Activated naive CD4-positive, alpha-beta T cell treated with anti-CD3 and anti-CD28 coated beads for 36 hours (primary cell): ENCODE measurements around the gene COL19A1. TPM values are rescaled to one million over a fixed set of nuclear protein-coding genes. Genes with fewer than 3 reads are reported as not detected.
"Not testable (repeated sequence)": the region's sequence is repeated elsewhere in the genome, so short reads cannot be mapped to it uniquely, and the experiment has no call there.

Source experiments
- CTCF ChIA-PET: fragments of 350-600 bp; sonication (Branson Sonifier 250); formaldehyde crosslinking; loops from one replicate; lab custom pipeline; 2021; ENCODE audit warnings: antibody characterized with exemption; lab: Charles Lee
- DNase-seq: peaks from one replicate; pipeline ENCODE4 v3.0.0-alpha.2; 2020
- H3K27ac Mint-ChIP-seq: one replicate; pipeline ENCODE4 v1.8.0; 2021; ENCODE audit warnings: mild to moderate bottlenecking, mixed read lengths
- H3K27me3 Mint-ChIP-seq: one replicate; pipeline ENCODE4 v1.8.0; 2021; ENCODE audit warnings: low read depth, mixed read lengths
- H3K36me3 Mint-ChIP-seq: one replicate; pipeline ENCODE4 v1.8.0; 2021; ENCODE audit warnings: low read depth, mixed read lengths
- H3K4me1 Mint-ChIP-seq: one replicate; pipeline ENCODE4 v1.8.0; 2021; ENCODE audit warnings: low read depth, mixed read lengths
- H3K4me3 Mint-ChIP-seq: one replicate; pipeline ENCODE4 v1.8.0; 2021; ENCODE audit warnings: mild to moderate bottlenecking, moderate library complexity, mixed read lengths
- H3K9me3 Mint-ChIP-seq: one replicate; pipeline ENCODE4 v1.8.0; 2021; ENCODE audit warnings: mixed read lengths
- intact Hi-C: fragments of 100-400 bp; cut with micrococcal nuclease; formaldehyde crosslinking; loops from one replicate; pipeline ENCODE4 v1.15.1; 2023
- total RNA-seq, 2 experiments: library from RNA; stranded (reverse); gene quantifications; one replicate each; pipeline ENCODE4 v1.2.3, GENCODE V29; 2021

The COL19A1 gene
- total RNA-seq, 2 experiments from 2014 or later, result 0.26 TPM; not detected in 1

- no peaks in the 10 kb centered on the region for H3K4me1 Mint-ChIP-seq
- intact Hi-C loops, result loop anchor here (5.0 kb wide), 1 partner anchor 151 kb away; no protein-coding TSS in a partner anchor
- CTCF ChIA-PET, result no interaction called here
Observed at GRCh38 chr6:69988458-69989126, 122.2 kb downstream of the COL19A1 start.

DNA sequence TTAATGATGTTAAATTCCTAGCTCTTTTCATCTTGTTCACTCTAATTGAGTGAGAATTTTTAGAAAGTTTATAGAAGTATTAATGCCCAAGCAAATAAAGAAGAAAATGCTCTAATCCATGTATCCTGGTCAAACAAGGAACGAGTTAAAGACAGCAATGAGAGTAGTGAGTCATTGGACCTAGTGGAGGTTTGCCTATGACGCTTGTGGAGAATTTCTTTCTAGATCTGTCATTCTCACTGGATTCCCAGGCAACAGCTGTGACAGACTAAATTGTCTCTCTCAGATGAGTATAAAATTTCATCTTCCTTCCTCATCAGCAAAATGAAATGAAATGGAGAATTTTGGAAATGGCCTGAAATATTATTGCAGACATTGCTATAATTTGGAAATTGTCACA is 127.9 kb downstream of the COL19A1 start:
- peaks cover 15% of the 10 kb centered on the region for H3K27me3 Mint-ChIP-seq
- DNase-seq, result no peak
- H3K4me1 Mint-ChIP-seq, result no peaks in the 10 kb centered on the region
- H3K27ac Mint-ChIP-seq, result no peak overlapping the region
- CTCF ChIA-PET, result no interaction called here
- H3K36me3 Mint-ChIP-seq, result no peaks in the 10 kb centered on the region
- H3K4me3 Mint-ChIP-seq, result no peak overlapping the region
- H3K9me3 Mint-ChIP-seq, result no peaks in the 10 kb centered on the region
- intact Hi-C loops, result no loop called here

More at GRCh38 chr6:69988458-69989126, 122.2 kb downstream of the COL19A1 start:
- Mint-ChIP-seq H3K4me3 (no peak overlapping the region), H3K9me3 (no peaks in the 10 kb centered on the region), H3K27ac (no peak overlapping the region), H3K36me3 (no peaks in the 10 kb centered on the region), H3K27me3 (peaks cover 12% of the 10 kb centered on the region)
- no peak for DNase-seq

DNA sequence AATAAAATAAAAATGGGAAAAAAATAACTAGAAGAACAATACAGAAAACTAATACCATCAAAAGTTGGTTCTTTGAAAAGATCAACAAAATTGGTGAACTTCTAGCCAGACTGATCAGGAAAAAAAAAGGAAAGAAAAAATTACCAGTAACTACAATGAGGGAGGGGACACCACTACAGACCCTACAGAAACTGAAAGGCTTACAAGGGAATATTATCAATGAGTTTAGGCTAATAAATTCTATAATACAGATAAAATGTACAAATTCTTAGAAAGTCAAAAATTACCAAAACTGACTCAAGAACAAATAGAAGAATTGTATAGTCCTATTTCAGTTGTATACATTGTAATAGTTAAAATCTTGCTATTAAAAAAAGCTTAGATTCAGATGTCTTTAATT is 141.8 kb downstream of the COL19A1 start:
- Mint-ChIP-seq H3K9me3 (peaks cover 3% of the 10 kb centered on the region), H3K27ac (no peak overlapping the region), H3K27me3 (peaks cover 6% of the 10 kb centered on the region), H3K4me1 (no peaks in the 10 kb centered on the region), H3K36me3 (no peaks in the 10 kb centered on the region), H3K4me3 (no peak overlapping the region)
- CTCF ChIA-PET, result no interaction called here
- no peak for DNase-seq
- intact Hi-C loops, result no loop called here

- H3K4me1 Mint-ChIP-seq, DNase-seq, H3K27ac Mint-ChIP-seq, intact Hi-C loops, H3K4me3 Mint-ChIP-seq, H3K36me3 Mint-ChIP-seq, H3K9me3 Mint-ChIP-seq, CTCF ChIA-PET, H3K27me3 Mint-ChIP-seq: not testable (repeated sequence)
Observed at GRCh38 chr6:70010339-70010738, 144.0 kb downstream of the COL19A1 start.

- not testable (repeated sequence) for H3K27me3 Mint-ChIP-seq
Observed at GRCh38 chr6:70023201-70023600, 156.8 kb downstream of the COL19A1 start.

GRCh38 chr6:70028246-70028645 is 161.9 kb downstream of the COL19A1 start:
- intact Hi-C loops, result no loop called here
- H3K27me3 Mint-ChIP-seq, result peaks cover 1% of the 10 kb centered on the region
- H3K27ac Mint-ChIP-seq, result no peak overlapping the region
- no peak for DNase-seq
- H3K9me3 Mint-ChIP-seq, result no peaks in the 10 kb centered on the region
- no peaks in the 10 kb centered on the region for H3K4me1 Mint-ChIP-seq
- no peaks in the 10 kb centered on the region for H3K36me3 Mint-ChIP-seq
- H3K4me3 Mint-ChIP-seq, result no peak overlapping the region
- CTCF ChIA-PET, result interaction anchor here (0.6 kb wide), 1 partner anchor 11 kb away, joined by 3 read pairs; no protein-coding TSS in a partner anchor

More at GRCh38 chr6:70023201-70023600, 156.8 kb downstream of the COL19A1 start:
- H3K27ac Mint-ChIP-seq, H3K4me1 Mint-ChIP-seq, intact Hi-C loops, CTCF ChIA-PET, H3K36me3 Mint-ChIP-seq, DNase-seq, H3K4me3 Mint-ChIP-seq, H3K9me3 Mint-ChIP-seq: not testable (repeated sequence)

DNA sequence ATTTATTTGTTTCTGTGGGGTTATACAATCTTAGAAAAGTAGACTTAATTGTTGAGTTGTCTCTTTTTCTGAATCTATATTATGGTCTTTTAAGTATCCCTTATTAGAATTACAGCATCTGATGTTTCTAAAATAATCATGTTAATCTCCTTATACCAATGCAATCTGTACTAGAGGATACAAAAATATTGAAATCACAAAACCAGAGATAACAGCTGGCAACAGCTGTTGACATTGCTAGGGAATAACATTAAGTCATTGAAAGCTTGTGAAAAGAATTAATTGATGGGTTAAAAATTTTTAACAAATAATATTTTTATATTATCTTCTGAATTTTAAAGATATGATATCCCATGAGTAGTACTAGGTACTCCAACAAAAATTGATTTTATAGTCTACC is 162.6 kb downstream of the COL19A1 start:
- Mint-ChIP-seq H3K9me3 (no peaks in the 10 kb centered on the region), H3K4me3 (no peak overlapping the region), H3K27ac (no peak overlapping the region), H3K4me1 (no peaks in the 10 kb centered on the region), H3K27me3 (peaks cover 2% of the 10 kb centered on the region), H3K36me3 (no peaks in the 10 kb centered on the region)
- CTCF ChIA-PET, result no interaction called here
- intact Hi-C loops, result no loop called here
- DNase-seq, result no peak

- peaks cover 2% of the 10 kb centered on the region for H3K27me3 Mint-ChIP-seq
- no peaks in the 10 kb centered on the region for H3K36me3 Mint-ChIP-seq
- intact Hi-C loops, result no loop called here
- H3K9me3 Mint-ChIP-seq, result no peaks in the 10 kb centered on the region
- H3K4me1 Mint-ChIP-seq, result no peaks in the 10 kb centered on the region
- no peak overlapping the region for H3K4me3 Mint-ChIP-seq
- no peak for DNase-seq
- H3K27ac Mint-ChIP-seq, result no peak overlapping the region
- CTCF ChIA-PET, result interaction anchor here (0.5 kb wide), 1 partner anchor 276 kb away, joined by 3 read pairs; no protein-coding TSS in a partner anchor
Observed at GRCh38 chr6:70033781-70034180, 167.4 kb downstream of the COL19A1 start.

GRCh38 chr6:70037445-70037844 is 171.1 kb downstream of the COL19A1 start:
- intact Hi-C loops, result no loop called here
- no peak overlapping the region for H3K4me3 Mint-ChIP-seq
- H3K27me3 Mint-ChIP-seq, result peaks cover 2% of the 10 kb centered on the region

GRCh38 chr6:70040766-70041165 is 174.4 kb downstream of the COL19A1 start:
- H3K9me3 Mint-ChIP-seq, result no peaks in the 10 kb centered on the region
- no peak overlapping the region for H3K4me3 Mint-ChIP-seq
- intact Hi-C loops, result no loop called here
- no peak overlapping the region for H3K27ac Mint-ChIP-seq
- CTCF ChIA-PET, result no interaction called here
- DNase-seq, result no peak
- H3K27me3 Mint-ChIP-seq, result no peaks in the 10 kb centered on the region
- no peaks in the 10 kb centered on the region for H3K4me1 Mint-ChIP-seq
- no peaks in the 10 kb centered on the region for H3K36me3 Mint-ChIP-seq

More at GRCh38 chr6:70037445-70037844, 171.1 kb downstream of the COL19A1 start:
- no peaks in the 10 kb centered on the region for H3K36me3 Mint-ChIP-seq
- no peak for DNase-seq
- no peaks in the 10 kb centered on the region for H3K9me3 Mint-ChIP-seq
- no peaks in the 10 kb centered on the region for H3K4me1 Mint-ChIP-seq
- CTCF ChIA-PET, result no interaction called here
- H3K27ac Mint-ChIP-seq, result no peak overlapping the region

GRCh38 chr6:70041411-70041810 is 175.1 kb downstream of the COL19A1 start:
- H3K27ac Mint-ChIP-seq, result no peak overlapping the region
- CTCF ChIA-PET, result no interaction called here
- no peak for DNase-seq
- H3K36me3 Mint-ChIP-seq, result no peaks in the 10 kb centered on the region
- no peaks in the 10 kb centered on the region for H3K4me1 Mint-ChIP-seq
- peaks cover 2% of the 10 kb centered on the region for H3K27me3 Mint-ChIP-seq
- H3K9me3 Mint-ChIP-seq, result no peaks in the 10 kb centered on the region
- intact Hi-C loops, result no loop called here
- no peak overlapping the region for H3K4me3 Mint-ChIP-seq

- H3K36me3 Mint-ChIP-seq, result no peaks in the 10 kb centered on the region
- H3K4me1 Mint-ChIP-seq, result no peaks in the 10 kb centered on the region
- H3K9me3 Mint-ChIP-seq, result no peaks in the 10 kb centered on the region
- DNase-seq, result no peak
- intact Hi-C loops, result no loop called here
- peaks cover 4% of the 10 kb centered on the region for H3K27me3 Mint-ChIP-seq
- no peak overlapping the region for H3K27ac Mint-ChIP-seq
- CTCF ChIA-PET, result interaction anchor here (0.6 kb wide), 2 partner anchors 210 to 1324 kb away, joined by 4 to 9 read pairs; no protein-coding TSS in a partner anchor
- H3K4me3 Mint-ChIP-seq, result no peak overlapping the region
Observed at GRCh38 chr6:70045413-70045812, 179.1 kb downstream of the COL19A1 start.
